ENCODE data around the gene OMA1.

OMA1 gene

DNA sequence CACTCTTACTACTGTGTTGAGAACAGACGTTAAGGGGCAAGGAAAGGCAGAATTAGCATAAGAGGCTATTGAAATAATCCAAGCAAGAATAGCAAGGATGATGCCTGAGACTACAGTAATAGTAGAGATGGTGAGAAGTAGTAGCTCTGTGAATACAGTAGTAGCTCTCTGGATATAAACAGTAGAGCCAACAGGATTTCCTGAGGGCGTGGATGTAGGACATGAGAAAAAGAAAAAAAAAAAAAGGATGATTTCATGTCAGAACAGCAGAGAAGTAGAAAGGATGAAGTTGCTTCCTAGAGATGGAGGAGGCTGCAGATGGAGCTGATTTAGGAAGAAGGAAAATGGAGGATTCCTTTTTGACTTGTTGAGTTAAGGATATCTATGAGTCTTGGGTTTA is 112.3 kb downstream of the OMA1 start:
- DNase-seq, result no peak
- no peaks in the 10 kb centered on the region for H3K4me1 ChIP-seq (ENCODE audit: low read length)

GRCh38 chr1:58432851-58433668 is 113.5 kb downstream of the OMA1 start:
- H3K4me3 ChIP-seq (ENCODE audit: low read length), result no peak overlapping the region
- no peak for DNase-seq

More for the DNA sequence above, 112.3 kb downstream of the OMA1 start:
- Histone ChIP-seq H3K27ac (ENCODE audit: low read length) (no peak overlapping the region), H3K9me3 (replicated peaks; ENCODE audit: insufficient read depth, low read length) (no peaks in the 10 kb centered on the region), H3K27me3 (replicated peaks; ENCODE audit: insufficient read depth, low read length) (no peaks in the 10 kb centered on the region), H3K79me2 (ENCODE audit: low read length) (no peaks in the 10 kb centered on the region), H3K36me3 (replicated peaks; ENCODE audit: insufficient read depth, low read length) (no peaks in the 10 kb centered on the region), H3K4me2 (ENCODE audit: low read depth, low read length) (no peak overlapping the region), H2AFZ (ENCODE audit: low read length) (no peak overlapping the region), H3K4me3 (ENCODE audit: low read length) (no peak overlapping the region), H4K20me1 (ENCODE audit: insufficient read depth, low read length) (no peaks in the 10 kb centered on the region), H3K9me2 (replicated peaks; ENCODE audit: insufficient read depth, low read length) (no peaks in the 10 kb centered on the region), H3K9ac (ENCODE audit: low read length) (no peak overlapping the region), H3F3A (ENCODE audit: insufficient read depth, low read length) (no peaks in the 10 kb centered on the region)
- no peak for TF ChIP-seq EZH2 (optimal IDR thresholded peaks at IDR 0.05; ENCODE audit: low read depth, low read length)
- TF ChIP-seq EZH2phosphoT487 (IDR thresholded peaks at IDR 0.05; ENCODE audit: low read length), result no peak
- no peak for TF ChIP-seq CTCF (IDR thresholded peaks at IDR 0.05; ENCODE audit: low read length)

DNA sequence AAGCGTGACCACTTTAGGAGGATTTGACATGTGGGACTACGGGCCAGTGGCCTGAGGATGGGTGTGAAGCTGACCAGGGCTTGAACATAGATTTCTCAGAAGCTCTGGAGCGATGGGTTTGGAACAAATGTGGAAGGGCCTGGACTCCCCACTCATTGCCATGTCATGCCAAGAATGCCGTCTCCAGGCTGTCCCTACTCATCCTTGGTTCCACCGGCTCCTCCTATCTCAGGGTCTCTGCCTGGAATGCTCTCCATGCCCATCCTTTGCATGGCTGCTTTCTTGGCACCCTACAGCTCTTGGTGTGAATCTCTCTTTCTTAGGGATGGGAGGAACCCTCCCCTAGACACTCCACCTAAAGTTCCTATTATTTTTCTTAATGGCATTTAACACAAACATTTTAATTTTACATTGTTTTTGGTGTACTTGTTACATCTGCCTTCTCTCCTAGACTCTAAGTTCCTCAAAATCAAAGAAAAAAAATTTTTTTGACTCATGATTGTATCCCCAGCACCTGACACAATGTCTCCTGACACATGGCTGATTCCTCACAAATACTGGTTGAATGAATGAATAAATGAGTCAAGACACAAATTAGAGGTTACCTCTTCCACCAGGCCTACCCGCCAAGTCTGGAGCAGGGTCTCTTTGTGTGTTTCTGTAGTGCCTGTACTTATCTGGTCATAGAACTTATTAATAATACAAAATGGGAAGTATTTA is 114.5 kb downstream of the OMA1 start:
- Histone ChIP-seq H3F3A (ENCODE audit: insufficient read depth, low read length) (no peaks in the 10 kb centered on the region), H3K4me3 (ENCODE audit: low read length) (no peak overlapping the region)
- no peak for TF ChIP-seq EZH2 (optimal IDR thresholded peaks at IDR 0.05; ENCODE audit: low read depth, low read length)
- TF ChIP-seq EZH2phosphoT487 (IDR thresholded peaks at IDR 0.05; ENCODE audit: low read length), result no peak

More at GRCh38 chr1:58432851-58433668, 113.5 kb downstream of the OMA1 start:
- H3K9me2 ChIP-seq (replicated peaks; ENCODE audit: insufficient read depth, low read length), result no peaks in the 10 kb centered on the region
- no peaks in the 10 kb centered on the region for H3K27me3 ChIP-seq (replicated peaks; ENCODE audit: insufficient read depth, low read length)
- H3K9ac ChIP-seq (ENCODE audit: low read length), result no peak overlapping the region
- H3K27ac ChIP-seq (ENCODE audit: low read length), result no peak overlapping the region
- no peaks in the 10 kb centered on the region for H3K4me1 ChIP-seq (ENCODE audit: low read length)
- no peaks in the 10 kb centered on the region for H3F3A ChIP-seq (ENCODE audit: insufficient read depth, low read length)
- no peaks in the 10 kb centered on the region for H3K9me3 ChIP-seq (replicated peaks; ENCODE audit: insufficient read depth, low read length)
- H3K36me3 ChIP-seq (replicated peaks; ENCODE audit: insufficient read depth, low read length), result no peaks in the 10 kb centered on the region
- H4K20me1 ChIP-seq (ENCODE audit: insufficient read depth, low read length), result no peaks in the 10 kb centered on the region
- no peak overlapping the region for H3K4me2 ChIP-seq (ENCODE audit: low read depth, low read length)
- TF ChIP-seq EZH2phosphoT487 (IDR thresholded peaks at IDR 0.05; ENCODE audit: low read length) (no peak), EZH2 (optimal IDR thresholded peaks at IDR 0.05; ENCODE audit: low read depth, low read length) (no peak), CTCF (IDR thresholded peaks at IDR 0.05; ENCODE audit: low read length) (no peak)
- no peak overlapping the region for H2AFZ ChIP-seq (ENCODE audit: low read length)
- no peaks in the 10 kb centered on the region for H3K79me2 ChIP-seq (ENCODE audit: low read length)

More for the DNA sequence above, 114.5 kb downstream of the OMA1 start:
- Histone ChIP-seq H3K9me3 (replicated peaks; ENCODE audit: insufficient read depth, low read length) (no peaks in the 10 kb centered on the region), H3K27ac (ENCODE audit: low read length) (no peak overlapping the region), H2AFZ (ENCODE audit: low read length) (no peak overlapping the region), H3K9ac (ENCODE audit: low read length) (no peak overlapping the region), H3K79me2 (ENCODE audit: low read length) (no peaks in the 10 kb centered on the region), H3K36me3 (replicated peaks; ENCODE audit: insufficient read depth, low read length) (no peaks in the 10 kb centered on the region), H3K27me3 (replicated peaks; ENCODE audit: insufficient read depth, low read length) (no peaks in the 10 kb centered on the region), H4K20me1 (ENCODE audit: insufficient read depth, low read length) (no peaks in the 10 kb centered on the region), H3K9me2 (replicated peaks; ENCODE audit: insufficient read depth, low read length) (no peaks in the 10 kb centered on the region), H3K4me1 (ENCODE audit: low read length) (no peaks in the 10 kb centered on the region), H3K4me2 (ENCODE audit: low read depth, low read length) (no peak overlapping the region)
- DNase-seq, result no peak
